ENCODE measurements around the gene ZNF653.

DNA sequence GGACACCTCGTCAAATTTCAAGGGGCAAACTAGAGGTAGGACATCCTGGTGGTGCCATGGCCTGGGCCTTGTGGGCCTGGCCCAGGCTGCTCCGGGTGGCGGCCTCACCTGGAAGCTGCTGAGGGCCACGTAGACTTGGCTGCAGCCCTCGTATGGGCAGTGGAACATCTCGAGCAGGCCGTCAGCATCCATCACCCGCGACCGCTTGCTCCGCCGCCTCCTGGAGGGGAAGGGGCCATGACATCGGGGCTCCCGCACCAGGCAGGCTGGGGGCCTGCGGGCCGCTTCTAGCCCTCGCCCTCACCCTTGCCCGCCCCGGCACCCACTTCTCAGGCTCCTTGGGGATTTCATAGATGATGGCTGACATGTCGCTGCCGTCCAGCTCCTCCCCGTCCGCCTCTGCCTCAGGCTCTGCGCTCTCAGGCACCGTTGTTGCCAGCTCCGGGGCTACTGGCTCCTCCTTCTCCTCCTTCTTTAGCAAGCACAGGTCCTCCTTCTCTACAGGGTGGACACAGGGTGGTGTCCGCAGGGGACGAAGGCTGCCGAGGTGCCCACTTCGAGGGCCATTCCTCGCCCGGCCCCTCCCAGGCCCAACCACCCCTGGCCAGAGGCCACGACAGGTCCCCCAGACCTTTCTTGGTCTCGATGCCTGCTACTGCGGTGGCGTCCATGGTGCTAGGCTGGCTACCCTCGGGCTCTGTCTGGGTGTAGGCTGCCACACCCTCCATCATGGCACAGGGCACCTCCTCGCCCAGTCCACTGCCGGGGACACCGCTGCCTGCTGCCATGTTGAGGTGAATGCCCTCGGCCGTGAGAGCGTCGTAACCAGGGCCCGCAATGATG is 18.8 kb downstream of the ZNF653 start:
- TF ChIP-seq, protein P1, sequence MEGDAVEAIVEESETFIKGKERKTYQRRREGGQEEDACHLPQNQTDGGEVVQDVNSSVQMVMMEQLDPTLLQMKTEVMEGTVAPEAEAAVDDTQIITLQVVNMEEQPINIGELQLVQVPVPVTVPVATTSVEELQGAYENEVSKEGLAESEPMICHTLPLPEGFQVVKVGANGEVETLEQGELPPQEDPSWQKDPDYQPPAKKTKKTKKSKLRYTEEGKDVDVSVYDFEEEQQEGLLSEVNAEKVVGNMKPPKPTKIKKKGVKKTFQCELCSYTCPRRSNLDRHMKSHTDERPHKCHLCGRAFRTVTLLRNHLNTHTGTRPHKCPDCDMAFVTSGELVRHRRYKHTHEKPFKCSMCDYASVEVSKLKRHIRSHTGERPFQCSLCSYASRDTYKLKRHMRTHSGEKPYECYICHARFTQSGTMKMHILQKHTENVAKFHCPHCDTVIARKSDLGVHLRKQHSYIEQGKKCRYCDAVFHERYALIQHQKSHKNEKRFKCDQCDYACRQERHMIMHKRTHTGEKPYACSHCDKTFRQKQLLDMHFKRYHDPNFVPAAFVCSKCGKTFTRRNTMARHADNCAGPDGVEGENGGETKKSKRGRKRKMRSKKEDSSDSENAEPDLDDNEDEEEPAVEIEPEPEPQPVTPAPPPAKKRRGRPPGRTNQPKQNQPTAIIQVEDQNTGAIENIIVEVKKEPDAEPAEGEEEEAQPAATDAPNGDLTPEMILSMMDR (conservative IDR thresholded peaks at IDR 0.05; ENCODE audit: low read depth, low read length) = no peak
- TF ChIP-seq EZH2phosphoT487 (IDR thresholded peaks at IDR 0.05; ENCODE audit: borderline replicate concordance, low read length) = no peak
